K562 (cell line): ENCODE data around the gene PITRM1. TPM values are rescaled to one million over a fixed set of nuclear protein-coding genes. Genes with fewer than 3 reads are reported as not detected.
"Not testable (repeated sequence)": the region's sequence is repeated elsewhere in the genome, so short reads cannot be mapped to it uniquely, and the experiment has no call there.

Source experiments
- ATAC-seq: fragments of 200-7000 bp; cut with Tn5 transposase; 3 replicates; pipeline ENCODE4 v1.9.1; 2020; ENCODE audit warnings: moderate library complexity
- BruUV-seq: library from RNA; stranded (reverse); fragments of 400-500 nt; replicated peaks from 2 replicates; lab custom pipeline; 2021; lab: Mats Ljungman, UMichigan
- CTCF ChIA-PET: fragments of 300-600 bp; formaldehyde crosslinking; extraction: SDS; loops from one replicate; lab custom pipeline; 2021; ENCODE audit warnings: low intra/inter-chr PET ratio; lab: Yijun Ruan, JAX
- POLR2A ChIA-PET: fragments of 300-600, 350-650 bp; sonication (Branson Sonifier 250); formaldehyde crosslinking; extraction: SDS; loops from one replicate; lab custom pipeline; 2021; ENCODE audit warnings: antibody characterized with exemption, inconsistent platforms; lab: Yijun Ruan, JAX
- DNase-seq, 4 experiments: peaks; one replicate each; pipeline versions ENCODE4 v3.0.0 to v3.0.0-alpha.2; 2011 to 2018; ENCODE audit warnings: low spot score in 3 of 4, mixed read lengths in 3 of 4; ENCODE audit errors: extremely low read depth in 1 of 4
- FAIRE-seq: peaks from 2 replicates; lab custom pipeline; 2011; peaks lifted over from hg19 to GRCh38; lab: Jason Lieb, UNC
- H2AFZ ChIP-seq: 2 replicates; pipeline ENCODE4 v1.6.0; 2011; ENCODE audit warnings: low read depth, low read length, control low read depth, inconsistent platforms
- H3K27ac ChIP-seq: fragments of 200-600 bp; 3 replicates; pipeline ENCODE4 v1.8.0; 2011; ENCODE audit warnings: low read depth, mild to moderate bottlenecking, control low read depth, inconsistent platforms, low read length, moderate library complexity, mixed read lengths; ENCODE audit errors: extremely low read depth
- H3K27me3 ChIP-seq, 2 experiments: fragments of 300-600 bp in 1 of 2; 2 replicates in 1 of 2; 3 replicates in 1 of 2; pipeline versions ENCODE4 v1.6.0 to v1.8.0; 2011; ENCODE audit warnings: inconsistent platforms in 2 of 2, low read length in 2 of 2, mild to moderate bottlenecking in 1 of 2, mixed read lengths in 1 of 2, moderate library complexity in 1 of 2; ENCODE audit not compliant: control insufficient read depth in 2 of 2, insufficient read depth in 2 of 2
- H3K36me3 ChIP-seq: fragments of 300-600 bp; 3 replicates; pipeline ENCODE4 v1.8.0; 2011; ENCODE audit warnings: mild to moderate bottlenecking, low read length, inconsistent platforms; ENCODE audit not compliant: control insufficient read depth, insufficient read depth
- H3K4me1 ChIP-seq, 2 experiments: fragments of 200-600 bp in 1 of 2; replicated peaks in 1 of 2; 2 replicates in 1 of 2; 3 replicates in 1 of 2; pipeline versions ENCODE4 v1.5.1 to v1.8.0; 2011; ENCODE audit warnings: inconsistent platforms in 2 of 2, low read length in 2 of 2, mild to moderate bottlenecking in 1 of 2, mixed read lengths in 1 of 2, moderate library complexity in 1 of 2; ENCODE audit not compliant: control insufficient read depth in 2 of 2, insufficient read depth in 2 of 2
- H3K4me2 ChIP-seq: 2 replicates; pipeline ENCODE4 v1.6.1; 2011; ENCODE audit warnings: low read length, control low read depth, inconsistent platforms, mixed read lengths; ENCODE audit not compliant: insufficient read depth
- H3K4me3 ChIP-seq: fragments of 200-600 bp; sonication (generic), shearing (Covaris generic); 2 replicates; pipeline ENCODE4 v1.5.1; 2016; ENCODE audit warnings: control low read depth, inconsistent platforms
- H3K79me2 ChIP-seq: fragments of 200-600 bp; 3 replicates; pipeline ENCODE4 v1.8.0; 2011; ENCODE audit warnings: low read length, inconsistent platforms; ENCODE audit not compliant: control insufficient read depth, insufficient read depth
- H3K9ac ChIP-seq, 2 experiments: 2 replicates each; pipeline versions ENCODE4 v1.6.0 to v1.6.1; 2011; ENCODE audit warnings: low read depth in 2 of 2, low read length in 2 of 2, control low read depth in 1 of 2, inconsistent platforms in 1 of 2, mild to moderate bottlenecking in 1 of 2, mixed read lengths in 1 of 2; ENCODE audit not compliant: insufficient read depth in 1 of 2
- H3K9me1 ChIP-seq: one replicate; pipeline ENCODE4 v1.6.0; 2011; ENCODE audit warnings: inconsistent platforms, mild to moderate bottlenecking, low read length, moderate library complexity; ENCODE audit not compliant: control insufficient read depth, insufficient read depth
- H3K9me3 ChIP-seq: replicated peaks from 2 replicates; pipeline ENCODE4 v1.5.1; 2011; ENCODE audit warnings: low read depth, low read length, inconsistent platforms; ENCODE audit not compliant: control insufficient read depth, insufficient read depth
- H4K20me1 ChIP-seq: replicated peaks from 2 replicates; pipeline ENCODE4 v1.6.1; 2011; ENCODE audit warnings: low read length, inconsistent platforms, mixed read lengths; ENCODE audit not compliant: control insufficient read depth, insufficient read depth
- ARHGAP35 ChIP-seq: fragments of 450-650 bp; IDR thresholded peaks from 2 replicates; pipeline ENCODE4 v1.6.1; 2018; ENCODE audit not compliant: partially characterized antibody
- E2F3 ChIP-seq: fragments of 250-450 bp; sonication (Bioruptor Pico); IDR thresholded peaks from 2 replicates; pipeline ENCODE4 v1.4.0; 2020; ENCODE audit warnings: mild to moderate bottlenecking
- LEF1 ChIP-seq: fragments of 450-650 bp; IDR thresholded peaks from 2 replicates; pipeline ENCODE4 v1.6.1; 2016; ENCODE audit warnings: mild to moderate bottlenecking
- MEIS2 ChIP-seq: fragments of 450-650 bp; IDR thresholded peaks from 2 replicates; pipeline ENCODE4 v1.6.1; 2014; ENCODE audit warnings: mild to moderate bottlenecking; ENCODE audit not compliant: partially characterized antibody
- PKNOX1 ChIP-seq: fragments of 450-650 bp; IDR thresholded peaks from 2 replicates; pipeline ENCODE4 v1.6.1; 2016
- SMAD2 ChIP-seq: fragments of 150-350 bp; IDR thresholded peaks from 2 replicates; pipeline ENCODE4 v1.6.1; 2014; ENCODE audit warnings: low read depth, mild to moderate bottlenecking, low read length
- STAG1 ChIP-seq: sonication (generic); formaldehyde crosslinking; IDR thresholded peaks from 2 replicates; pipeline ENCODE4 v1.5.0; 2020; ENCODE audit warnings: missing genetic modification reagents, borderline replicate concordance
- WGBS: fragments of 100-300 bp; shearing (Covaris generic); methylation state at CpG from one replicate; pipeline ENCODE4 v1.1.6; 2016; ENCODE audit warnings: low coverage, mixed read lengths; ENCODE audit not compliant: insufficient coverage; ENCODE audit errors: missing lambda C conversion rate; 5-methylcytosine and 5-hydroxymethylcytosine counted together
- in situ Hi-C: fragments of 300-500 bp; cut with MboI; formaldehyde crosslinking; loops from 4 replicates; pipeline ENCODE4 v1.15.0; 2018; ENCODE audit warnings: inconsistent platforms, mixed read lengths
- intact Hi-C: fragments of 100-400 bp; cut with micrococcal nuclease; formaldehyde crosslinking; loops from 2 replicates; pipeline ENCODE4 v1.14.2; 2022
- polyA plus RNA-seq, 8 experiments: library from polyadenylated mRNA; depleted of rRNA in 4 of 8; stranded (reverse) in 5 of 8; unstranded in 3 of 8; fragments of >200 nt; fragmentation: Nextera tagmentation in 2 of 8; fragmentation: Illumina TruSeq in 1 of 8; extraction: Ambion mirVana in 2 of 8; extraction: Trizol in 1 of 8; gene quantifications; 2 replicates each; pipeline versions ENCODE4 v1.2.1 to v1.2.3, GENCODE V29; 2011 to 2014; ENCODE audit warnings: inconsistent platforms in 1 of 8, missing spikeins in 1 of 8
- total RNA-seq, 7 experiments: library from RNA; depleted of rRNA in 6 of 7; stranded (reverse); fragments of >200 nt in 6 of 7; fragmentation: Illumina TruSeq in 2 of 7; extraction: Trizol in 2 of 7; gene quantifications; 2 replicates each; pipeline versions ENCODE4 v1.2.1 to v1.2.3, GENCODE V29; 2011 to 2021; ENCODE audit warnings: low replicate concordance in 1 of 7
- TF ChIP-seq, protein P1 (sequence below), 2 experiments: IDR thresholded peaks in 1 of 2; conservative IDR thresholded peaks in 1 of 2; 2 replicates each; pipeline ENCODE4 v1.6.1; 2016; ENCODE audit warnings: low read depth in 2 of 2, mild to moderate bottlenecking in 1 of 2, missing compliant biosample characterization in 1 of 2, missing genetic modification characterization in 1 of 2, moderate library complexity in 1 of 2

Gene PITRM1
- total and polyA plus RNA-seq, 9 of the 15 experiments (the other 6 are each of a cell fraction or from before 2014, with no cell fraction given): 21.1 to 70.4 (median 39.7) TPM

DNA sequence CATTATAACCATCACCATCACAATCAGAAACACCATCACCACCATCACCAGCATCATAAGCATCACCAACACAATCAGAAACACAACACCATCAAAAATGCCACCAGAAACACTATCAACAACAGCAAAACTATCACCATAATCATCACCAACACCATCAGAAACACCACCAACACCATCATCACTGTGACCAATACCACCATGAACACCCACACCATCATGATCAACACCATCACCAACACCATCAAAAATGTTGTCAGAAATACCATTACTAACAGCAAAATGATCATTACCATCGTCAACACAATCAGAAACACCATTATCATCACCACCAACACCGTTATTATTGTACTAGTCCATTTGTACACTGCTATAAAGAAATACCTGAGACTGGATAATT, 49.0 kb upstream of the PITRM1 start:
- ATAC-seq, H3K4me1 ChIP-seq, H3K27ac ChIP-seq, H3K27me3 ChIP-seq, H3K9me3 ChIP-seq, H3K4me3 ChIP-seq, H3K4me2 ChIP-seq, H3K9me1 ChIP-seq, H3K79me2 ChIP-seq, POLR2A ChIA-PET, H4K20me1 ChIP-seq, DNase-seq, intact Hi-C loops, CTCF ChIA-PET, H3K36me3 ChIP-seq, H3K9ac ChIP-seq, FAIRE-seq, BruUV-seq, H2AFZ ChIP-seq: not testable (repeated sequence)
- no CpG with 5 or more reads among the region's 2 CpGs for WGBS
- in situ Hi-C loops: loop anchor here (25.0 kb wide), 1 partner anchor 1541 kb away; no protein-coding TSS in a partner anchor

- ChIA-PET POLR2A (no interaction called here), CTCF (no interaction called here)
- no peak overlapping the region for H3K9ac ChIP-seq
- H4K20me1 ChIP-seq: no peaks in the 10 kb centered on the region
- H3K4me1 ChIP-seq: no peaks in the 10 kb centered on the region; a peak in 1 of 5 replicates
- H3K9me1 ChIP-seq: no peaks in the 10 kb centered on the region
- no peak for FAIRE-seq
- no peaks in the 10 kb centered on the region for H3K9me3 ChIP-seq
- no peak for DNase-seq
- no peak for ATAC-seq
- no TSS peak for BruUV-seq
- peaks cover under 1 to 4% of the 10 kb centered on the region in 2 experiments; a peak in 3 of 5 replicates for H3K27me3 ChIP-seq
- H3K4me2 ChIP-seq: no peak overlapping the region
- H3K36me3 ChIP-seq: no peaks in the 10 kb centered on the region
- H3K79me2 ChIP-seq: no peaks in the 10 kb centered on the region
- H3K27ac ChIP-seq: no peak overlapping the region
- H3K4me3 ChIP-seq: no peak overlapping the region
- in situ Hi-C loops (loop anchor here (25.0 kb wide), 1 partner anchor 1541 kb away; no protein-coding TSS in a partner anchor), intact Hi-C loops (no loop called here)
- no peak overlapping the region for H2AFZ ChIP-seq
- peak; percentile 88 for TF ChIP-seq MEIS2
- peak; percentile 95 for TF ChIP-seq PKNOX1
- TF ChIP-seq SMAD2: no peak
- peak; percentile 56 for TF ChIP-seq ARHGAP35
- TF ChIP-seq, protein P1, sequence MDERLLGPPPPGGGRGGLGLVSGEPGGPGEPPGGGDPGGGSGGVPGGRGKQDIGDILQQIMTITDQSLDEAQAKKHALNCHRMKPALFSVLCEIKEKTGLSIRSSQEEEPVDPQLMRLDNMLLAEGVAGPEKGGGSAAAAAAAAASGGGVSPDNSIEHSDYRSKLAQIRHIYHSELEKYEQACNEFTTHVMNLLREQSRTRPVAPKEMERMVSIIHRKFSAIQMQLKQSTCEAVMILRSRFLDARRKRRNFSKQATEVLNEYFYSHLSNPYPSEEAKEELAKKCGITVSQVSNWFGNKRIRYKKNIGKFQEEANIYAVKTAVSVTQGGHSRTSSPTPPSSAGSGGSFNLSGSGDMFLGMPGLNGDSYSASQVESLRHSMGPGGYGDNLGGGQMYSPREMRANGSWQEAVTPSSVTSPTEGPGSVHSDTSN (CRISPR knock-in tag; IDR thresholded peaks at IDR 0.05; ENCODE audit: low read depth): no peak
- TF ChIP-seq, protein P1 (tag; conservative IDR thresholded peaks at IDR 0.05; ENCODE audit: low read depth): peak; percentile 90
- no peak for TF ChIP-seq STAG1
- TF ChIP-seq E2F3 (CRISPR knock-in tag): no peak
- no peak for TF ChIP-seq LEF1
These were observed 48.3 kb upstream of the PITRM1 start for GRCh38 chr10:3220853-3221252.
